ENCODE results near the gene BRD7. TPM values are rescaled to one million over a fixed set of nuclear protein-coding genes. Genes with fewer than 3 reads are reported as not detected.

BRD7 gene
- 32.0 and 43.3 TPM in 2 replicates for total RNA-seq

DNA sequence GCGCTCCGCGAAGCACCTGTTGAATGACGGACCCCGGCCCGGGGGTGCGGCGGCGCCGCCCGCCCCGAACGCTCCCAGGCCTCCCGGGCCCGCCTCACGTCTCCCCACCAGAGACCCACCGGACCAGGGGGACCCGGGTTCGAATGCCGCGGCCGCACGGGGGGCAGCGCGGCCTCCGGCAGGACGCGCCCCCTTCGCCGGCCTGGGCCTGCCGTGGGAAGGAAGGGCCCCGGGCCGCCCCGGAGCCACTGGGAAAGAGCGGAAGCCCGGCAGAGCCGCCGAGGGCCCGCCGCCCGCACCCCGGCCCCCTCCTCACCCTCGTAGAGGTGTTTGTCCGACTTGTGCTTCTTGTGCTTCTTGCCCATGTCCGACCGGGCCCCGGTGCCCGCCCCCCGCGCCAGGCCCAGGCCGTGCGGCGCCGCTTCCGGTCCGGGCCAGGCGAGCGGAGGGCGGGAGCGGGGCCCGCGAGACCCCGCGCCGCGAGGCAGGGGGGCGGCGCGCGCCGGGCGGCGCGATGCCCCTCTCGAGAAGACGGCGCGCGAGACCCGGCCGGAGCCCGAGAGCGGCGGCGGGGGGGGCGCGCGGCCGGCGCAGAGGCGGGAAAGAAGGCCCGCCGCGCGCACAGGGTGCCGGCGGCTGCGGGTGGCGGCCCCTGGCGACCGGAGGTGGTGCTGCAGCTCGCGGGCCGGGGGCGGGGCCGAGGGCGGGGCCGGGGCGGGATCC is at the start of gene BRD7:
TSS of gene BRD7 (minus strand) at position 579 of the 723 bp plus-strand sequence. CDS start at position 365, 214 bp downstream.

DNA sequence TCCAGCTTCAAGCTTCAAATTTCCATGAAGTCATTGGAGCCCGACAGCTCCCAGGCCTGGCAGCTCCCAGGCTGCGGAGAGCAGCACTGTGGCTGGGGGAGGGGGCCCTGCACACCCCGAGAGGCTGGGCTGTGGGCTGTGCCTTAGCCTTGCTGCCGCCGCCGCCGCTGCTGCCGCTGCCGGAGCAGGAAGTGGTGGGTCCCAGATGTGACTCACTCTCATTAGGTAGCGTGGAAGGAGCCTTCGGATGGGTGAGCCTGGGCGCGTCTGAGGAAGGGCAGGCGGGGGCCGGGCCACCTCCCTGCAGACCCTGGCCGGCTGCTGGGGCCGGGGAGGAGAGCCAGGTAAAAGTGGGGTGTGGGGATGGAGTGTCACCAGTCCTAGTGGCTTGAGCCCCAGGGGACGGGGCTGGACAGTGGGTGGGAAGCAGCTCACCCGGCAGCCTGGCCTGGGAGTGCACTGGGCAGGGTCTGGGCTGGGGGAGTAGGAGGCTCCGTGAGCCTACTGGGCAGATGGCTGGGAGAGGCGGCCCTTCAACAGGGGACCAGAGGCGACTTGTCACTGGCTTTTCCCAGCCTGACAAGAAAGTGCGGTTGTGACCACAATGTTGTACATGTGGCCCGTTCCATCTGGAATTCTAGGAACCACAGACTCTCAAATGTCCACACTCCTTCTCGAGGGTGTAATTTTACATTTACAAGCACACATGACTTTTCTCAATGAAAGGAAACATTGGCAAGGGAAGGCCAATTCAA is 102.3 kb downstream of the BRD7 start, which contains the start of gene ADCY7:
TSS of gene ADCY7 (plus strand) at position 215 of the 755 bp plus-strand sequence. CDS start 21,629 bp downstream, outside the sequence.

Small RNA genes lying within 50 kb of the gene (small RNA-seq; reads per million reads assigned to genes)
- gene MIR6771: not detected

Other genes starting within 250 kb of the BRD7 start
- gene TENT4B, start 215.7 kb downstream of the BRD7 start, total RNA-seq: 11.1 and 12.1 TPM in 2 replicates
- gene ADCY7, start 102.4 kb downstream of the BRD7 start, total RNA-seq: 5.9 and 9.4 TPM in 2 replicates
- gene NKD1, start 179.4 kb upstream of the BRD7 start, total RNA-seq: under 0.01 TPM in 1 of 2 replicates, not detected in the other

Data from vein endothelial cell (primary cell).